Measurements from ENCODE around the gene DHH. TPM values are rescaled to one million over a fixed set of nuclear protein-coding genes. Genes with fewer than 3 reads are reported as not detected.

Gene DHH
- total RNA-seq, 1 donor from 2014 or later, result 0.52 TPM

GRCh38 chr12:49105504-49106084 lies 11.0 kb upstream of the DHH start:
- TF ChIP-seq CTCF (conservative IDR thresholded peaks at IDR 0.05; ENCODE audit: low read depth, low read length), result no peak
- no peak overlapping the region for H3K4me3 ChIP-seq (ENCODE audit: low read depth, low read length)
- DNase-seq (ENCODE audit: low read depth), result no peak

GRCh38 chr12:49104822-49105221 lies 10.2 kb upstream of the DHH start:
- DNase-seq (ENCODE audit: low read depth), result no peak
- no peak for TF ChIP-seq CTCF (conservative IDR thresholded peaks at IDR 0.05; ENCODE audit: low read depth, low read length)
- no peak overlapping the region for H3K4me3 ChIP-seq (ENCODE audit: low read depth, low read length)

GRCh38 chr12:49100380-49100779 lies 5.8 kb upstream of the DHH start:
- TF ChIP-seq CTCF (conservative IDR thresholded peaks at IDR 0.05; ENCODE audit: low read depth, low read length), result no peak
- no peak for DNase-seq (ENCODE audit: low read depth)
- H3K4me3 ChIP-seq (ENCODE audit: low read depth, low read length), result no peak overlapping the region

- TF ChIP-seq CTCF (conservative IDR thresholded peaks at IDR 0.05; ENCODE audit: low read depth, low read length), result no peak
- DNase-seq (ENCODE audit: low read depth), result no peak
- no peak overlapping the region for H3K4me3 ChIP-seq (ENCODE audit: low read depth, low read length)
These were observed 4.1 kb upstream of the DHH start for GRCh38 chr12:49098703-49099102.

- no peak overlapping the region for H3K4me3 ChIP-seq (ENCODE audit: low read depth, low read length)
- peak; percentile 77 for TF ChIP-seq CTCF (conservative IDR thresholded peaks at IDR 0.05; ENCODE audit: low read depth, low read length)
- no peak for DNase-seq (ENCODE audit: low read depth)
These were observed 3.4 kb upstream of the DHH start for GRCh38 chr12:49098035-49098451.

- TF ChIP-seq CTCF (conservative IDR thresholded peaks at IDR 0.05; ENCODE audit: low read depth, low read length), result no peak
- DNase-seq (ENCODE audit: low read depth), result no peak
- H3K4me3 ChIP-seq (ENCODE audit: low read depth, low read length), result no peak overlapping the region
These were observed 2.8 kb upstream of the DHH start for GRCh38 chr12:49097381-49097780.

GRCh38 chr12:49094975-49095365 lies 369 bp upstream of the DHH start:
- TF ChIP-seq CTCF (conservative IDR thresholded peaks at IDR 0.05; ENCODE audit: low read depth, low read length), result no peak
- no peak for DNase-seq (ENCODE audit: low read depth)
- no peak overlapping the region for H3K4me3 ChIP-seq (ENCODE audit: low read depth, low read length)
